H9 (cell line): ENCODE results near the gene SSBP2. TPM values are rescaled to one million over a fixed set of nuclear protein-coding genes. Genes with fewer than 3 reads are reported as not detected.

Source experiments
- DNase-seq: peaks from one replicate; pipeline ENCODE4 v3.0.0-alpha.2; 2017
- H2AFZ ChIP-seq: one replicate; pipeline ENCODE4 v1.6.1; 2013; ENCODE audit warnings: mild to moderate bottlenecking, low read length, control low read depth, moderate library complexity
- H2AK5ac ChIP-seq: 2 replicates; pipeline ENCODE4 v1.6.1; 2013; ENCODE audit warnings: low read length, control low read depth, mixed read lengths; ENCODE audit not compliant: insufficient read length
- H2BK120ac ChIP-seq: one replicate; pipeline ENCODE4 v1.6.1; 2013; ENCODE audit warnings: low read depth, mild to moderate bottlenecking, low read length, control low read depth, inconsistent platforms; ENCODE audit not compliant: poor library complexity, severe bottlenecking
- H2BK12ac ChIP-seq: 2 replicates; pipeline ENCODE4 v1.6.1; 2013; ENCODE audit warnings: low read length, control low read depth, mixed read lengths, low read depth; ENCODE audit not compliant: insufficient read length
- H2BK15ac ChIP-seq: 2 replicates; pipeline ENCODE4 v1.6.1; 2013; ENCODE audit warnings: low read depth, low read length, control low read depth
- H2BK20ac ChIP-seq: one replicate; pipeline ENCODE4 v1.6.1; 2013; ENCODE audit warnings: low read depth, mild to moderate bottlenecking, low read length, control low read depth, inconsistent platforms; ENCODE audit not compliant: poor library complexity, severe bottlenecking
- H2BK5ac ChIP-seq: 2 replicates; pipeline ENCODE4 v1.6.1; 2013; ENCODE audit warnings: low read length, control low read depth, mixed read lengths; ENCODE audit not compliant: insufficient read length
- H3K14ac ChIP-seq: 2 replicates; pipeline ENCODE4 v1.6.1; 2013; ENCODE audit warnings: low read length, control low read depth; ENCODE audit not compliant: insufficient read depth
- H3K18ac ChIP-seq: 2 replicates; pipeline ENCODE4 v1.6.1; 2013; ENCODE audit warnings: low read depth, mild to moderate bottlenecking, mixed read lengths, low read length, control low read depth; ENCODE audit not compliant: insufficient read length
- H3K23ac ChIP-seq: 2 replicates; pipeline ENCODE4 v1.6.1; 2013; ENCODE audit warnings: low read length, control low read depth, mixed read lengths, low read depth; ENCODE audit not compliant: insufficient read length
- H3K23me2 ChIP-seq: 2 replicates; pipeline ENCODE4 v1.6.1; 2013; ENCODE audit warnings: low read depth, mild to moderate bottlenecking, mixed read lengths, low read length, control low read depth; ENCODE audit not compliant: insufficient read length, poor library complexity, severe bottlenecking
- H3K27ac ChIP-seq: 2 replicates; pipeline ENCODE4 v1.5.1; 2013; ENCODE audit warnings: low read length, control low read depth, mixed read lengths, low read depth; ENCODE audit not compliant: insufficient read length
- H3K27me3 ChIP-seq: 2 replicates; pipeline ENCODE4 v1.6.1; 2013; ENCODE audit warnings: low read length, control low read depth, inconsistent platforms; ENCODE audit not compliant: insufficient read depth
- H3K4ac ChIP-seq: 2 replicates; pipeline ENCODE4 v1.6.1; 2013; ENCODE audit warnings: low read depth, mild to moderate bottlenecking, control low read depth, inconsistent platforms, low read length, moderate library complexity
- H3K4me1 ChIP-seq: 2 replicates; pipeline ENCODE4 v1.6.1; 2013; ENCODE audit warnings: low read length, control low read depth, inconsistent platforms; ENCODE audit not compliant: insufficient read depth
- H3K4me2 ChIP-seq: 2 replicates; pipeline ENCODE4 v1.6.1; 2013; ENCODE audit warnings: low read length, control low read depth, mixed read lengths; ENCODE audit not compliant: insufficient read length, insufficient read depth
- H3K56ac ChIP-seq: 2 replicates; pipeline ENCODE4 v1.6.1; 2013; ENCODE audit warnings: low read depth, mild to moderate bottlenecking, mixed read lengths, low read length, control low read depth; ENCODE audit not compliant: insufficient read length
- H3K79me1 ChIP-seq: 2 replicates; pipeline ENCODE4 v1.6.1; 2013; ENCODE audit warnings: low read depth, mild to moderate bottlenecking, moderate library complexity, low read length, control low read depth, inconsistent platforms; ENCODE audit not compliant: insufficient read depth, poor library complexity, severe bottlenecking
- H3K79me2 ChIP-seq: 2 replicates; pipeline ENCODE4 v1.6.1; 2013; ENCODE audit warnings: low read length, control low read depth, inconsistent platforms; ENCODE audit not compliant: insufficient read depth
- H3K9ac ChIP-seq: 2 replicates; pipeline ENCODE4 v1.6.1; 2013; ENCODE audit warnings: low read length, control low read depth, mixed read lengths; ENCODE audit not compliant: insufficient read length; ENCODE audit errors: extremely low read depth
- H3K9me3 ChIP-seq: one replicate; pipeline ENCODE4 v1.6.1; 2013; ENCODE audit warnings: low read depth, low read length, inconsistent platforms; ENCODE audit not compliant: control insufficient read depth
- H3T11ph ChIP-seq: one replicate; pipeline ENCODE4 v1.6.1; 2013; ENCODE audit warnings: mild to moderate bottlenecking, low read length, control low read depth, inconsistent platforms
- H4K20me1 ChIP-seq: one replicate; pipeline ENCODE4 v1.6.1; 2013; ENCODE audit not compliant: control insufficient read depth, insufficient read length, insufficient read depth
- H4K5ac ChIP-seq: 2 replicates; pipeline ENCODE4 v1.6.1; 2013; ENCODE audit warnings: low read depth, mild to moderate bottlenecking, mixed read lengths, low read length, control low read depth; ENCODE audit not compliant: insufficient read length
- H4K8ac ChIP-seq: replicated peaks from 2 replicates; pipeline ENCODE4 v1.6.1; 2013; ENCODE audit warnings: low read length, control low read depth, mixed read lengths, low read depth; ENCODE audit not compliant: insufficient read length
- H4K91ac ChIP-seq: 2 replicates; pipeline ENCODE4 v1.6.1; 2013; ENCODE audit warnings: low read depth, mild to moderate bottlenecking, moderate library complexity, mixed read lengths, low read length, control low read depth; ENCODE audit not compliant: insufficient read length
- H3K27ac Mint-ChIP-seq, 3 experiments: 2 replicates in 2 of 3; 3 replicates in 1 of 3; pipeline ENCODE4 v1.8.0; 2020 to 2021; ENCODE audit warnings: mixed read lengths in 3 of 3, mild to moderate bottlenecking in 1 of 3, moderate library complexity in 1 of 3
- H3K27me3 Mint-ChIP-seq: 2 replicates; pipeline ENCODE4 v1.8.0; 2021; ENCODE audit warnings: low read depth, mild to moderate bottlenecking, moderate library complexity, mixed read lengths
- H3K36me3 Mint-ChIP-seq, 3 experiments: 2 replicates in 2 of 3; 3 replicates in 1 of 3; pipeline ENCODE4 v1.8.0; 2020 to 2021; ENCODE audit warnings: low read depth in 3 of 3, mixed read lengths in 3 of 3; ENCODE audit not compliant: insufficient read depth in 1 of 3
- H3K4me1 Mint-ChIP-seq, 2 experiments: 2 replicates each; pipeline ENCODE4 v1.8.0; 2020; ENCODE audit warnings: mixed read lengths in 2 of 2
- H3K4me3 Mint-ChIP-seq, 2 experiments: 2 replicates in 1 of 2; 3 replicates in 1 of 2; pipeline ENCODE4 v1.8.0; 2020 to 2021; ENCODE audit warnings: mild to moderate bottlenecking in 2 of 2, mixed read lengths in 2 of 2, moderate library complexity in 1 of 2
- H3K9me3 Mint-ChIP-seq, 2 experiments: 2 replicates in 1 of 2; 3 replicates in 1 of 2; pipeline ENCODE4 v1.8.0; 2020; ENCODE audit warnings: mild to moderate bottlenecking in 2 of 2, mixed read lengths in 2 of 2, moderate library complexity in 1 of 2
- WGBS: extraction: QIAGEN DNeasy Blood & Tissue Kit; methylation state at CpG from one replicate; pipeline ENCODE4 v1.1.7; 2013; ENCODE audit warnings: missing lambda C conversion rate, low lambda C conversion rate, mixed read lengths; ENCODE audit not compliant: insufficient read length; ENCODE audit errors: extremely low coverage; 5-methylcytosine and 5-hydroxymethylcytosine counted together
- total RNA-seq: library from RNA; stranded (reverse); gene quantifications from 2 replicates; pipeline ENCODE4 v1.2.1, GENCODE V29; 2021
- TF ChIP-seq, protein P1 (sequence below): fragments of 200-600 bp; sonication (generic); conservative IDR thresholded peaks from 3 replicates; pipeline ENCODE4 v1.8.0; 2021; ENCODE audit warnings: antibody characterized with exemption, mild to moderate bottlenecking

SSBP2 gene
- total RNA-seq, 1 experiment from 2014 or later: 35.6 TPM

DNA sequence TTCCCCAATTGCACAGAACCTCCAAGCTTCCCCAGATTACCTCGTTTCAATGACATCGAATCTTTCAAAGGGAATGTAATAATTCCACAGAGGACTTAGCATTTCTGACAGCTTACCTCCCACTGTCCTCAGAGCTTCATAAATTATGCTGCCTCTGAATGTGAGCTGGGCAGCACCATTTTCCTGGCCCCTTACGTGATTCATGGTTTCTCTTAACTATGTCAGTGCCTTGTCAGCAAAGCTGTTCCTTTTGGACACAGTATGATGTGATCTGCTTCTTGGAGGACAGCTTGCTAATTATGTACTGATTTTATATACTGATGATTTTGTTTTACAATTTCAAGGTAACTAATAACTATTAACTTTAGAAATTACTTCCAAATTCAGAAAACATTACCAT, 27.7 kb upstream of the SSBP2 start:
- H2BK15ac ChIP-seq: no peak overlapping the region
- no peak overlapping the region for H3K9ac ChIP-seq
- H3K4me1 ChIP-seq: no peaks in the 10 kb centered on the region
- no peak overlapping the region for H3K56ac ChIP-seq
- H2BK20ac ChIP-seq: no peak overlapping the region
- no peaks in the 10 kb centered on the region for H3K79me1 ChIP-seq
- no peak overlapping the region for H2AFZ ChIP-seq
- no peak overlapping the region for H2BK5ac ChIP-seq
- H3K23ac ChIP-seq: no peak overlapping the region
- no peak overlapping the region for H3K27ac Mint-ChIP-seq
- no peak overlapping the region for H2BK12ac ChIP-seq
- no peak overlapping the region for H3K4me2 ChIP-seq
- H3K27ac ChIP-seq: no peak overlapping the region
- H3K79me2 ChIP-seq: no peaks in the 10 kb centered on the region
- H3K14ac ChIP-seq: no peak overlapping the region
- no peak overlapping the region for H3K4ac ChIP-seq
- H2BK120ac ChIP-seq: no peak overlapping the region
- H4K8ac ChIP-seq: no peak overlapping the region
- H3K9me3 ChIP-seq: no peaks in the 10 kb centered on the region
- H3K36me3 Mint-ChIP-seq: no peaks in the 10 kb centered on the region
- H3K18ac ChIP-seq: no peak overlapping the region
- no peak overlapping the region for H4K91ac ChIP-seq
- H3K9me3 Mint-ChIP-seq: no peaks in the 10 kb centered on the region
- no peak overlapping the region for H3T11ph ChIP-seq
- H3K4me1 Mint-ChIP-seq: peaks cover 3 to 11% of the 10 kb centered on the region in 2 experiments
- H3K27me3 Mint-ChIP-seq: no peaks in the 10 kb centered on the region
- DNase-seq: no peak
- H3K27me3 ChIP-seq: no peaks in the 10 kb centered on the region
- TF ChIP-seq, protein P1, sequence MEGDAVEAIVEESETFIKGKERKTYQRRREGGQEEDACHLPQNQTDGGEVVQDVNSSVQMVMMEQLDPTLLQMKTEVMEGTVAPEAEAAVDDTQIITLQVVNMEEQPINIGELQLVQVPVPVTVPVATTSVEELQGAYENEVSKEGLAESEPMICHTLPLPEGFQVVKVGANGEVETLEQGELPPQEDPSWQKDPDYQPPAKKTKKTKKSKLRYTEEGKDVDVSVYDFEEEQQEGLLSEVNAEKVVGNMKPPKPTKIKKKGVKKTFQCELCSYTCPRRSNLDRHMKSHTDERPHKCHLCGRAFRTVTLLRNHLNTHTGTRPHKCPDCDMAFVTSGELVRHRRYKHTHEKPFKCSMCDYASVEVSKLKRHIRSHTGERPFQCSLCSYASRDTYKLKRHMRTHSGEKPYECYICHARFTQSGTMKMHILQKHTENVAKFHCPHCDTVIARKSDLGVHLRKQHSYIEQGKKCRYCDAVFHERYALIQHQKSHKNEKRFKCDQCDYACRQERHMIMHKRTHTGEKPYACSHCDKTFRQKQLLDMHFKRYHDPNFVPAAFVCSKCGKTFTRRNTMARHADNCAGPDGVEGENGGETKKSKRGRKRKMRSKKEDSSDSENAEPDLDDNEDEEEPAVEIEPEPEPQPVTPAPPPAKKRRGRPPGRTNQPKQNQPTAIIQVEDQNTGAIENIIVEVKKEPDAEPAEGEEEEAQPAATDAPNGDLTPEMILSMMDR: no peak
- no peaks in the 10 kb centered on the region for H4K20me1 ChIP-seq
- H3K23me2 ChIP-seq: no peaks in the 10 kb centered on the region
- no peak overlapping the region for H4K5ac ChIP-seq
- WGBS: no CpG with 5 or more reads among the region's 3 CpGs
- H2AK5ac ChIP-seq: no peak overlapping the region
- H3K4me3 Mint-ChIP-seq: no peak overlapping the region
